Measurements from ENCODE around the gene PARD3.
"Not testable (repeated sequence)": the region's sequence is repeated elsewhere in the genome, so short reads cannot be mapped to it uniquely, and the experiment has no call there.

PARD3 gene

GRCh38 chr10:34449836-34450235 lies 365.3 kb downstream of the PARD3 start:
- H3K9me3 ChIP-seq (ENCODE audit: insufficient read depth, low read length), result no peaks in the 10 kb centered on the region
- no peak overlapping the region for H3K9ac ChIP-seq (ENCODE audit: low read length)
- no peaks in the 10 kb centered on the region for H3K27me3 ChIP-seq (ENCODE audit: low read length)
- no peaks in the 10 kb centered on the region for H3F3A ChIP-seq (ENCODE audit: insufficient read depth)
- TF ChIP-seq EZH2phosphoT487 (conservative IDR thresholded peaks at IDR 0.05; ENCODE audit: low read length) (no peak), CTCF (IDR thresholded peaks at IDR 0.05; ENCODE audit: insufficient read depth, low read length, poor library complexity, severe bottlenecking) (no peak)
- H3K9me2 ChIP-seq (replicated peaks; ENCODE audit: insufficient read depth, low read length), result no peaks in the 10 kb centered on the region
- no peak overlapping the region for H3K4me2 ChIP-seq (ENCODE audit: low read depth, low read length, poor library complexity, severe bottlenecking)
- no peaks in the 10 kb centered on the region for H3K36me3 ChIP-seq (ENCODE audit: low read length)
- no peaks in the 10 kb centered on the region for H4K20me1 ChIP-seq (ENCODE audit: low read depth, low read length)
- H3K4me3 ChIP-seq (ENCODE audit: insufficient read depth, low read length, poor library complexity, severe bottlenecking), result no peak overlapping the region
- H2AFZ ChIP-seq (ENCODE audit: low read depth, low read length, severe bottlenecking), result no peak overlapping the region
- no peaks in the 10 kb centered on the region for H3K79me2 ChIP-seq (ENCODE audit: insufficient read depth, low read length)
- H3K27ac ChIP-seq (ENCODE audit: low read depth, low read length), result no peak overlapping the region

GRCh38 chr10:34446049-34446448 lies 369.0 kb downstream of the PARD3 start:
- Histone ChIP-seq H3K27me3 (ENCODE audit: low read length) (no peaks in the 10 kb centered on the region), H3K4me2 (ENCODE audit: low read depth, low read length, poor library complexity, severe bottlenecking) (no peak overlapping the region), H3K36me3 (ENCODE audit: low read length) (no peaks in the 10 kb centered on the region), H3K9me2 (replicated peaks; ENCODE audit: insufficient read depth, low read length) (no peaks in the 10 kb centered on the region), H3K9ac (ENCODE audit: low read length) (no peak overlapping the region), H3K4me3 (ENCODE audit: insufficient read depth, low read length, poor library complexity, severe bottlenecking) (no peak overlapping the region), H3K9me3 (ENCODE audit: insufficient read depth, low read length) (no peaks in the 10 kb centered on the region), H3K79me2 (ENCODE audit: insufficient read depth, low read length) (no peaks in the 10 kb centered on the region), H4K20me1 (ENCODE audit: low read depth, low read length) (no peaks in the 10 kb centered on the region), H3K27ac (ENCODE audit: low read depth, low read length) (no peak overlapping the region), H2AFZ (ENCODE audit: low read depth, low read length, severe bottlenecking) (no peak overlapping the region), H3F3A (ENCODE audit: insufficient read depth) (no peaks in the 10 kb centered on the region)
- TF ChIP-seq EZH2phosphoT487 (conservative IDR thresholded peaks at IDR 0.05; ENCODE audit: low read length) (no peak), CTCF (IDR thresholded peaks at IDR 0.05; ENCODE audit: insufficient read depth, low read length, poor library complexity, severe bottlenecking) (no peak)

- Histone ChIP-seq H3K4me3 (ENCODE audit: insufficient read depth, low read length, poor library complexity, severe bottlenecking) (no peak overlapping the region), H3K9me3 (ENCODE audit: insufficient read depth, low read length) (no peaks in the 10 kb centered on the region), H3K36me3 (ENCODE audit: low read length) (no peaks in the 10 kb centered on the region), H2AFZ (ENCODE audit: low read depth, low read length, severe bottlenecking) (no peak overlapping the region), H3K27me3 (ENCODE audit: low read length) (no peaks in the 10 kb centered on the region), H3K79me2 (ENCODE audit: insufficient read depth, low read length) (no peaks in the 10 kb centered on the region), H3F3A (ENCODE audit: insufficient read depth) (no peaks in the 10 kb centered on the region), H3K9ac (ENCODE audit: low read length) (no peak overlapping the region), H3K27ac (ENCODE audit: low read depth, low read length) (no peak overlapping the region), H3K4me2 (ENCODE audit: low read depth, low read length, poor library complexity, severe bottlenecking) (no peak overlapping the region), H3K9me2 (replicated peaks; ENCODE audit: insufficient read depth, low read length) (no peaks in the 10 kb centered on the region), H4K20me1 (ENCODE audit: low read depth, low read length) (no peaks in the 10 kb centered on the region)
- no peak for TF ChIP-seq CTCF (IDR thresholded peaks at IDR 0.05; ENCODE audit: insufficient read depth, low read length, poor library complexity, severe bottlenecking)
- TF ChIP-seq EZH2phosphoT487 (conservative IDR thresholded peaks at IDR 0.05; ENCODE audit: low read length), result no peak
Observed at GRCh38 chr10:34444223-34445183, 370.6 kb downstream of the PARD3 start.

GRCh38 chr10:34439386-34439785 lies 375.7 kb downstream of the PARD3 start:
- H3K27ac ChIP-seq (ENCODE audit: low read depth, low read length); H3K9ac ChIP-seq (ENCODE audit: low read length); H4K20me1 ChIP-seq (ENCODE audit: low read depth, low read length); H3K4me2 ChIP-seq (ENCODE audit: low read depth, low read length, poor library complexity, severe bottlenecking); H3K9me3 ChIP-seq (ENCODE audit: insufficient read depth, low read length); H3K36me3 ChIP-seq (ENCODE audit: low read length); H3K27me3 ChIP-seq (ENCODE audit: low read length); H3F3A ChIP-seq (ENCODE audit: insufficient read depth); H2AFZ ChIP-seq (ENCODE audit: low read depth, low read length, severe bottlenecking); H3K9me2 ChIP-seq (replicated peaks; ENCODE audit: insufficient read depth, low read length); H3K4me3 ChIP-seq (ENCODE audit: insufficient read depth, low read length, poor library complexity, severe bottlenecking); H3K79me2 ChIP-seq (ENCODE audit: insufficient read depth, low read length): not testable (repeated sequence)
